B cell (primary cell): Measurements from ENCODE around the gene FRMPD2. TPM values are rescaled to one million over a fixed set of nuclear protein-coding genes. Genes with fewer than 3 reads are reported as not detected.

Experiments
- ATAC-seq: fragments of 200-7000 bp; cut with Tn5 transposase; one replicate; pipeline ENCODE4 v1.10.0; 2021; ENCODE audit warnings: low read depth, mild to moderate bottlenecking, moderate number of reproducible peaks, moderate library complexity
- CTCF ChIA-PET: fragments of 350-600 bp; sonication (Branson Sonifier 250); formaldehyde crosslinking; loops from one replicate; lab custom pipeline; 2021; ENCODE audit warnings: antibody characterized with exemption, inconsistent platforms; lab: Charles Lee
- POLR2A ChIA-PET: fragments of 350-600 bp; sonication (Branson Sonifier 250); formaldehyde crosslinking; loops from one replicate; lab custom pipeline; 2021; ENCODE audit warnings: antibody characterized with exemption; lab: Charles Lee
- DNase-seq: peaks from one replicate; pipeline ENCODE4 v3.0.0; 2013
- H2AFZ ChIP-seq: 2 replicates; pipeline ENCODE4 v1.6.1; 2012; ENCODE audit warnings: mild to moderate bottlenecking, low read depth, low read length; ENCODE audit not compliant: insufficient read depth, poor library complexity, severe bottlenecking
- H3K27ac ChIP-seq, 2 donors: 1 replicate in 1 of 2; 2 replicates in 1 of 2; pipeline ENCODE4 v1.5.1; 2012 to 2013; ENCODE audit warnings: low read length in 2 of 2, mild to moderate bottlenecking in 2 of 2, moderate library complexity in 1 of 2
- H3K27me3 ChIP-seq, 4 experiments: fragments of 200-600 bp in 1 of 4; sonication (generic) in 1 of 4; replicated peaks in 1 of 4; 1 replicate in 2 of 4; 2 replicates in 2 of 4; pipeline versions ENCODE4 v1.6.1 to v1.7.0; 2013 to 2016; ENCODE audit warnings: low read length in 3 of 4, mild to moderate bottlenecking in 2 of 4, mixed read lengths in 1 of 4, moderate library complexity in 1 of 4; ENCODE audit not compliant: insufficient read depth in 4 of 4, control insufficient read depth in 3 of 4; ENCODE audit errors: control extremely low read depth in 1 of 4
- H3K36me3 ChIP-seq, 2 experiments: replicated peaks in 1 of 2; 1 replicate in 1 of 2; 2 replicates in 1 of 2; pipeline versions ENCODE4 v1.6.1 to v1.7.1; 2013; ENCODE audit warnings: low read length in 1 of 2; ENCODE audit not compliant: insufficient read depth in 2 of 2, control insufficient read depth in 1 of 2; ENCODE audit errors: control extremely low read depth in 1 of 2, extremely low read depth in 1 of 2
- H3K4me1 ChIP-seq, 2 donors: fragments of 200-600 bp in 1 of 2; sonication (generic) in 1 of 2; 1 replicate in 1 of 2; 2 replicates in 1 of 2; pipeline versions ENCODE4 v1.5.1 to v1.6.1; 2013 to 2017; ENCODE audit warnings: low read length in 2 of 2; ENCODE audit not compliant: control insufficient read depth in 2 of 2, insufficient read depth in 2 of 2
- H3K4me2 ChIP-seq: replicated peaks from 2 replicates; pipeline ENCODE3; 2012; ENCODE audit warnings: mild to moderate bottlenecking, low read depth, low read length; ENCODE audit not compliant: poor library complexity, severe bottlenecking
- H3K4me3 ChIP-seq, 5 experiments: fragments of 200-600 bp in 1 of 5; sonication (generic) in 1 of 5; 1 replicate in 3 of 5; 2 replicates in 2 of 5; pipeline versions ENCODE4 v1.5.1 to v1.7.0; 2011 to 2016; ENCODE audit warnings: low read length in 4 of 5, mild to moderate bottlenecking in 4 of 5, low read depth in 2 of 5, control low read depth in 1 of 5, moderate library complexity in 1 of 5; ENCODE audit not compliant: insufficient read depth in 1 of 5; ENCODE audit errors: control extremely low read depth in 1 of 5, extremely low read depth in 1 of 5
- H3K79me2 ChIP-seq: fragments of 200-600 bp; sonication (generic); one replicate; pipeline ENCODE4 v1.6.0; 2016; ENCODE audit warnings: low read length; ENCODE audit not compliant: control insufficient read depth, insufficient read depth
- H3K9ac ChIP-seq: fragments of 200-600 bp; sonication (generic); 2 replicates; pipeline ENCODE4 v1.6.1; 2017; ENCODE audit warnings: mild to moderate bottlenecking, low read length, moderate library complexity
- H3K9me3 ChIP-seq, 3 donors: one replicate each; pipeline versions ENCODE4 v1.6.1 to v1.7.1; 2013; ENCODE audit warnings: low read length in 2 of 3; ENCODE audit not compliant: control insufficient read depth in 2 of 3, insufficient read depth in 1 of 3; ENCODE audit errors: control extremely low read depth in 1 of 3
- H4K20me1 ChIP-seq: 2 replicates; pipeline ENCODE4 v1.6.0; 2012; ENCODE audit warnings: mild to moderate bottlenecking, low read length; ENCODE audit not compliant: insufficient read depth, control insufficient read depth, poor library complexity, severe bottlenecking
- H3K27ac Mint-ChIP-seq: one replicate; pipeline ENCODE4 v1.8.0; 2021; ENCODE audit warnings: mixed read lengths
- H3K27me3 Mint-ChIP-seq: one replicate; pipeline ENCODE4 v1.8.0; 2021; ENCODE audit warnings: mixed read lengths
- H3K4me1 Mint-ChIP-seq: one replicate; pipeline ENCODE4 v1.8.0; 2021; ENCODE audit warnings: mixed read lengths
- H3K4me3 Mint-ChIP-seq: one replicate; pipeline ENCODE4 v1.8.0; 2021; ENCODE audit warnings: mixed read lengths
- H3K9me3 Mint-ChIP-seq: one replicate; pipeline ENCODE4 v1.8.0; 2022; ENCODE audit warnings: mixed read lengths; ENCODE audit not compliant: insufficient read depth
- EZH2 ChIP-seq: IDR thresholded peaks from 2 replicates; pipeline ENCODE4 v1.6.1; 2012; ENCODE audit warnings: borderline replicate concordance, low read depth, mild to moderate bottlenecking, moderate library complexity, low read length; ENCODE audit not compliant: insufficient read depth, poor library complexity, severe bottlenecking
- WGBS: methylation state at CpG from one replicate; pipeline ENCODE4 v1.1.5; 2013; ENCODE audit warnings: missing lambda C conversion rate; ENCODE audit not compliant: insufficient coverage; 5-methylcytosine and 5-hydroxymethylcytosine counted together
- intact Hi-C: fragments of 100-400 bp; cut with micrococcal nuclease; formaldehyde crosslinking; loops from one replicate; pipeline ENCODE4 v1.10.0; 2022
- polyA plus RNA-seq: library from polyadenylated mRNA; depleted of rRNA; stranded (reverse); fragments of >200 nt; gene quantifications from 2 replicates; pipeline ENCODE4 v1.2.3, GENCODE V29; 2012
- total RNA-seq, 2 donors: library from RNA; stranded (reverse); fragments of 120-200 nt in 1 of 2; gene quantifications; 1 replicate in 1 of 2; 2 replicates in 1 of 2; pipeline versions ENCODE4 v1.2.3 to v1.2.4, GENCODE V29; 2013 to 2022
- TF ChIP-seq, protein P1 (sequence below): fragments of 200-600 bp; IDR thresholded peaks from one replicate; pipeline ENCODE4 v1.8.0; 2022; ENCODE audit warnings: antibody characterized with exemption, mild to moderate bottlenecking

The FRMPD2 gene
- total and polyA plus RNA-seq, 2 donors (not counting 1 experiment from before 2014, with no cell fraction given), result not detected

- H3K4me1 Mint-ChIP-seq, result no peaks in the 10 kb centered on the region
- no peak overlapping the region for H3K4me3 Mint-ChIP-seq
- H3K9me3 ChIP-seq, result no peaks in the 10 kb centered on the region
- intact Hi-C loops, result no loop called here
- no peak for DNase-seq
- H3K27ac ChIP-seq, result no peak overlapping the region
- H3K79me2 ChIP-seq, result no peaks in the 10 kb centered on the region
- H3K27me3 ChIP-seq, result peaks cover 0 to 4% (median 1%) of the 10 kb centered on the region in 4 experiments
- H3K4me2 ChIP-seq, result no peak overlapping the region
- H4K20me1 ChIP-seq, result no peaks in the 10 kb centered on the region
- ChIA-PET CTCF (no interaction called here), POLR2A (no interaction called here)
- no peak overlapping the region for H3K27ac Mint-ChIP-seq
- H3K9ac ChIP-seq, result no peak overlapping the region
- no peaks in the 10 kb centered on the region for H3K4me1 ChIP-seq
- H3K9me3 Mint-ChIP-seq, result no peaks in the 10 kb centered on the region
- no peak overlapping the region for H3K4me3 ChIP-seq
- H3K36me3 ChIP-seq, result no peaks in the 10 kb centered on the region
- H2AFZ ChIP-seq, result no peak overlapping the region
- WGBS, result 96% methylated on average over 6 of the region's 6 CpGs
- no peak for TF ChIP-seq EZH2
- TF ChIP-seq, protein P1, sequence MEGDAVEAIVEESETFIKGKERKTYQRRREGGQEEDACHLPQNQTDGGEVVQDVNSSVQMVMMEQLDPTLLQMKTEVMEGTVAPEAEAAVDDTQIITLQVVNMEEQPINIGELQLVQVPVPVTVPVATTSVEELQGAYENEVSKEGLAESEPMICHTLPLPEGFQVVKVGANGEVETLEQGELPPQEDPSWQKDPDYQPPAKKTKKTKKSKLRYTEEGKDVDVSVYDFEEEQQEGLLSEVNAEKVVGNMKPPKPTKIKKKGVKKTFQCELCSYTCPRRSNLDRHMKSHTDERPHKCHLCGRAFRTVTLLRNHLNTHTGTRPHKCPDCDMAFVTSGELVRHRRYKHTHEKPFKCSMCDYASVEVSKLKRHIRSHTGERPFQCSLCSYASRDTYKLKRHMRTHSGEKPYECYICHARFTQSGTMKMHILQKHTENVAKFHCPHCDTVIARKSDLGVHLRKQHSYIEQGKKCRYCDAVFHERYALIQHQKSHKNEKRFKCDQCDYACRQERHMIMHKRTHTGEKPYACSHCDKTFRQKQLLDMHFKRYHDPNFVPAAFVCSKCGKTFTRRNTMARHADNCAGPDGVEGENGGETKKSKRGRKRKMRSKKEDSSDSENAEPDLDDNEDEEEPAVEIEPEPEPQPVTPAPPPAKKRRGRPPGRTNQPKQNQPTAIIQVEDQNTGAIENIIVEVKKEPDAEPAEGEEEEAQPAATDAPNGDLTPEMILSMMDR, result no peak
- peaks cover 28% of the 10 kb centered on the region for H3K27me3 Mint-ChIP-seq
- no peak for ATAC-seq
Observed at GRCh38 chr10:48255722-48256121, 18.8 kb downstream of the FRMPD2 start.

DNA sequence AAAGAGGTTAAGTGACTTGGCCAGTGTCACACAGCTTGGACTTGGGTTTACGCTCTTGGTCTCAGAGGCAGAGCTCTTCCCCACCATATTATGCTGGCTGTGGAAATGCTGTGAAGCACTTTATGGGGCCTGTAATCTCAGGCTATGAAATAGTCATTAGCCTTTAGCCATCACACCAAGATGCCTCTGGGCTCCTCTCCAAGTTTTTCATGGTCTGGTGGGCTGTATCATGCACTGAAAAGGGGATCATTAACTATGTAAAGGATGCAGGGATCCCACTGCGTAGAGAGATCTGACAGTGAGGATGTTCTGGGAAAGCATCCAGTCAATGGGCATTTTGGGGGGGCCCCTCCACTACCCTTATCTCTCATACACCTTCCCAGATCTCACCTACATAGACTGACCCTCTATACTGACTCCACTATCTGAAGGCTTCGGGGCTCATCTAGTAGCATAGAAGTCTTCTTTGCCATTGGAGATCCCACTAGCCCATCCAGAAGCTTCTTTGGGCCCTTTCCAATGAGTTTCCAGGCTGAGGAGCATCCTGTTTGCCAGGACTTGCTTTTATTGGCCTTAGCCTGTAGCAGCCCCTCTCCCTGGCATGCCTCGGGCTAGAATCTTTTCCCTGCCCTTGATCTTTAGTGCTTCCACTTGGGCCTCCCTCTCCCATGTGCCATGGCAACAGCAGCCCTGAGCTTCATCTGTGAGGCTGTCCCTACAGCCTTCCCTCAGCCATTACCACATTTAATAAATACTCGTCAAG lies 19.6 kb downstream of the FRMPD2 start:
- Histone ChIP-seq H4K20me1 (no peaks in the 10 kb centered on the region), H3K27ac (no peak overlapping the region), H2AFZ (no peak overlapping the region), H3K4me1 (no peaks in the 10 kb centered on the region), H3K4me2 (no peak overlapping the region), H3K9ac (no peak overlapping the region), H3K9me3 (no peaks in the 10 kb centered on the region), H3K79me2 (no peaks in the 10 kb centered on the region), H3K4me3 (no peak overlapping the region), H3K36me3 (no peaks in the 10 kb centered on the region), H3K27me3 (peaks cover 0 to 4% (median 1%) of the 10 kb centered on the region in 4 experiments)
- intact Hi-C loops, result no loop called here
- TF ChIP-seq, protein P1, result no peak
- TF ChIP-seq EZH2, result no peak
- WGBS, result 100% methylated on average over 2 of the region's 5 CpGs
- ChIA-PET CTCF (no interaction called here), POLR2A (no interaction called here)
- DNase-seq, result no peak
- Mint-ChIP-seq H3K4me1 (no peaks in the 10 kb centered on the region), H3K27ac (no peak overlapping the region), H3K4me3 (no peak overlapping the region), H3K9me3 (no peaks in the 10 kb centered on the region), H3K27me3 (peaks cover 24% of the 10 kb centered on the region)
- no peak for ATAC-seq
